NCI-H128 (cell line): Measurements from ENCODE around the gene PAX5.
A peak's percentile ranks its signal among the peaks of the same experiment; 100 is the strongest.
"Not testable (repeated sequence)": the region's sequence is repeated elsewhere in the genome, so short reads cannot be mapped to it uniquely, and the experiment has no call there.

Experiments used
- DNase-seq: peaks from one replicate; lab custom pipeline; 2025; ENCODE audit not compliant: unreplicated experiment; lab: John Stamatoyannopoulos, UW

Gene PAX5

DNA sequence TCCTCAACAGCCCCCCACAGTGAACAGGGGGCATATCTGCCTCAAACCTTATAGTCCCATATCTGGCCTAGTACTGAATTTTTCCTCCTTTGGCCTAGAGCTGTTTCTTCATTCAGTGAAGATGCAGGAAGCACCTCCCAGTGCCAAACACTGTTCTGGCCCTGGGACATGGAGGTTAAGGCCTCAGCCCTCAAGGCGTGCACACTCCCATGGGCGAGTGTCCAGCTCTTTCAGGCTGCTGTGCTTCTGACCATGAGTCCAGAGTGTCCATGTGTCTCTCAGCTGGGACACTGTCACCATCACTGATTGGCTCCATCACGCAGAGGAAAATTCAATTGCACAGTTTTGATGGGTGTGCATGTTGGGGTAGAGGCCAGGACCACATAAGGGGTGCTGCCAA is 151.5 kb downstream of the PAX5 start:
- DNase-seq, result no peak

DNA sequence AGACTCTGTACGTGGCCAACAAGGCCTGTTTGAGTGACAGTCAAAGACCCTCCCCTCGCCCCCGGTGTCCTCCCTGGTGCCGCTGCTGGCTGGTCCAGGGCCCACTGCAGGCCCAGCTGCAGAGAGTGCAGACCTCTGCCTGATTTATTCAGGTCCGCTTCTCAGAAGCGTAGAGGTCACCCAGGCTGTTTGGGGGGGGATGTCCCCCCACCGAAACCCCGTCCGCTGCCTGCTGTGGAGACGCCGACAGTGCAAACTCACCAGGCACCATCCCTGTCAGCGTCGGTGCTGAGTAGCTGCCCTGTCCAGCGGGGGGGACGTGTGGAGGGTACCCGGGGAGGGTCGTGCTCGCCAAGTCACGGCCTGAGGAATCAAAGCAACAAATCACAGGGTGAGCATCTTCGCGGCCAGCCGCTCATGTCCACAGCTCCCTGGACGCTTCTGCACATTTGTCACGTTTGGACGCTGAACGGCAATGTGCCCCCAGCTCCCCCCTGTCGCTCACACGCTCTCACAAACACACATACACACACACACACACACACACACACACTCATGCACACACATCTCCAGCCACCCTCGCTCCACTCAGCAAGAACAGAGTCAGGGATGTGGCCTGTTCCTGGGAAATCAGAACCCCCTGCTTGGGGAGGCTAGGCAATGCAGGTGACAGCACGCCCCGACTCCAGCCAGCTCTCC is 152.2 kb downstream of the PAX5 start:
- no peak for DNase-seq

DNA sequence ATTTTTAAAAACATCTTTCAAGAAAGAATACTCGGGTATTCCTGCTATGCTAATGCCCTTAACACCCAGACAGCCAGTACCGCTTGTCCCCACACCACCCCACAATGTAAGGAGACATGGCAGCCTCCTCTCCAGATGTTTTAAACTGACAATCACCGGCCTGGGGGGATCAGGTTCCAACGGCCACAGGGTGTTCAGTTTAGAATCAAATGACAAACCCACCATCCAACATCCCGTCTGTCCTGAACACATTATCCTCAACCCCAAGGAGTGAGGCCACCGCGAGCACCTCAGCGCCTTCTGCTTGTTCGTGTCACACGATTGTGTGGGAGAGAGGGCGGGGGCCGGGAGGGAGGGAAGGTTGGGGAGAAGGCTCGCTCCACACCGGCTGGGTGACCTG is 152.8 kb downstream of the PAX5 start:
- DNase-seq, result no peak

DNA sequence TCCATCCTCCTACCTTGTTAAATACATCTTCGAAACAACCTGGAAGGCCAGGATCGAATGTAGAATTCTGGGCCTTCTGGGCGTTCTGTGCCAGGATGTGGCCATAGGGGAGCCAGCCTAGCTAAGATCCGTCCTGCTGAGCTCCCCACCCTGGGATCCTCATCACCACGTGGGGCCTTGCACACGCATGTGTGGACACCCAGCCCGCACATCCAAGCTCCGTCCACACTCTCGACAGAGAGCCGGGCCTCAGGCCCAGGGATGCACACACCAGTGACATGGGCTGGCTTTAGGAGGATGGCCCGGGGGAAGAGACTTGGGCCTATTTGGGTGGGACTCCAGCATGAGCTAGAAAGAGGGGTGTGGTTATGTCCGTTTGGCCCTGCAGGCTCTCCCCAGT is 154.0 kb downstream of the PAX5 start:
- DNase-seq, result no peak

DNA sequence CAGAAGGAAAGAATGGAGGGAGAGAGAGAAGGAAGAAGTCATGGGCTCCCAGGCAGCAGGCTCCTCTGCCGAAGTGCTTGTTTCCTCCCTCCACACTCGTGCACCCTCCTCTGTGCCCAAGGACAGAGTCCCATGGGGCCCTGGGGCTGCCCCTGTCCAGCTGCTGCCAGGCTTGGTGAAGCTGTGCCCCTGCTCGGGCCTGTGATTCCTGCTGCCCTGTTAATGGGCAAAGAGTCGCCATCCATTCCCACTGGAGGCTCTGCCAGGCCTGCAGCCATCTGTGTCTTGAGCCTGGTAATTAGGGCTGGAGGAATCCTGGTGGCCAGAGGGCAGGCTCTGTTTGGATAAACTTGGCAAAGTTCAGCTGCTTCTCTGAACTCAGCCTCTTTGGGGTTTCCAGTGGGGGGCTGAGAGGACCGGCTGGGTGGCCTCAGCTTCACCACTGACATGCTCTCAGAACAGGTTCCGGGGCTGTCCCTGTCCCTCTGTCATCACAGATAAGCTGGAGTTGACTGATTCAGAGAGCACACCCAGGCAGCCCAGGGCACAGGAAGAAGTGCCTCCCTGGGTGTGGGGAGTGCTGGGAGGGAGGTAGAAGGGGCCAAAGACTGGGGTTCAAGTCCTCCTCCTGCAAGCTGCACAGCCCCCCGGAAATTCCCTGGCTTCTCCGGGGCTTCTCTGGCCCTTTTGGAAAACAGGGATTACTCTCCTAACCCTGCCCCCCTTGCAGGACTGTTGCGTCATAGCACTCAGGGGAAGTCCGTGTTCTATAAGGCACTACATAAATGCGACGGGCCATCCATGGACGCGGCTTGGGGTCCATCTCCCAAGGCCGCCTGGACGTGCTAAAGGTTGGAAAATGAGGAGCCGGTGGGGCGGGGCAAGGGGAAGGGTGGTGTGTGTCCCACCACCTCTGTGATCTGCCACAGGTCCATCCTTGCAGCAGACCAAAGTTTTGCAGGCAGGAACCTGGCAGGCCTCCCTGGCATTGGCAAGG is 154.8 kb downstream of the PAX5 start:
- DNase-seq, result no peak

DNA sequence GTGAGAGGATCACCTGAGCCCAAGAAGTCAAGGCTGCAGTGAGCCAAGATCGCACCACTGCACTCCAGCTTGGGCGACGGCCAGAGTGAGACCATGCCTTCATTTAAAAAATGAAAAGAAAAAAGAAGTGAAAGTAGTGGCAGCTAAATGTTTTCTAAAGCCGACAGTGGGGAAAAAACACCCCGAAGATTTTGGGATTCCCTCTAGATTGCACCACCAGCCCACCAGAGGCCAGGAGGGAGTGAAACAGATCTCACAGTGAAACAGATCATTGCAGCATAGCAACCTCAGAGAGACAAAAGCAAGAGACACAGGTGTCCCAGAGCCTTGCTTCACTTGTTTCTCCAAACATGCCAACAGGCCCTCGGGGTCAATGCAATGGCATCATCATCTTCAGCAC is 156.8 kb downstream of the PAX5 start:
- DNase-seq, result no peak

DNA sequence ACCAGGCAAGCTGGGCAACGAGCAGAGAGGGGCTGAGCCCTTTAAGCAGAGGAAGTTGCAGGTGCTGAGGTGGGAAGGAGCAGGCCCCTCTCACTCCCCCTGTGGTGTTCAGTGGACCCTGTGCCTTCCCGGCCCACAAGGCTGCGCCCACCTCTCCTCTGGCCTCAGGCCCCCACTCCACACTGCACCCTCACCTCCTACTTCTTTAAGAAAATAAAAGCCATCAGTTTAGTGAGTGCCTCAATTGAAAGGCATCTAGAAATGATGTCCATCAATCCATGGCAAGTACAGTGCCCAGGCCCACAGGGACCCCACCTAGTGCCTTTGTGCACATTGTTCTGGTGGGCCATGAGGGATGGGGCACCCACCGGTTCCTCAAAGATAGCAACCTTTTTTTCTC is 158.0 kb downstream of the PAX5 start:
- no peak for DNase-seq

DNA sequence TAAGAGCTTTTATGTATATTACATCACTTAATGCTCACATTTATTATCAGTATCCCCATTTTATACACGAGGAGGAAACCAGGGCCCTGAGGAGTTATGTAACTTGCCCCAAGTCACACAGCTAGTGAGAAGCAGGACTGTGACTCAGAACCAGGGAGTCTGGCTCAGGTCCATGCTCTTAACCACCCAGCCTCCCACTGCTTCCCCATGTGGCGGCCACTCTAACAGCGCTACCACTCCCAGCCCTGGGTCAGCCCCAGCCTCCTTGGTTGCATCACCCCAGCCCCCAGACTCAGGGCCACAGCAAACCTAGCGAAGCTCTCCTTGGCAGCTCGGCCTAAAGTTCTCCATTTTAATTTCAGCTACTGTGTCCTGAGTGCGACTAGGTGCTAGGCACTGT is 159.1 kb downstream of the PAX5 start:
- no peak for DNase-seq

DNA sequence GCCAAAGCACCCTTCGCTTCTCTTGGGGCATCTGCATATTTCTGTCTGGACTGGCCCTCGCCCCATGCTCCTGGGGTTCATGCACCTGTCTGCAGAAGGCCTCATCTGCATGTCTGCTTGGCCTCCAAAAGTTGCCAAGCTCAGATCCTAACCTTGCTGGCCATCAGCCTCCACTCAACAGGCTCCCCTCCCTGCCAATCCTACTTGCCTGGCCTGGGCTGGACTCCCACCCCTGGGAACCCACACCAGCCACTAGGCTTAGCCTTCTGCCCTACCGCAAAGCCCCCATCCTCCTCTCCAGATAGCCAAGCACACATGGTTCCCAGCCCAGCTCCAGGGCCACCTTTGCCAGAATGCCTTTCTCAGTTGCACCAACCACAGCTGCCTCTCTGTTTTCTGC is 159.8 kb downstream of the PAX5 start:
- DNase-seq, result no peak

DNA sequence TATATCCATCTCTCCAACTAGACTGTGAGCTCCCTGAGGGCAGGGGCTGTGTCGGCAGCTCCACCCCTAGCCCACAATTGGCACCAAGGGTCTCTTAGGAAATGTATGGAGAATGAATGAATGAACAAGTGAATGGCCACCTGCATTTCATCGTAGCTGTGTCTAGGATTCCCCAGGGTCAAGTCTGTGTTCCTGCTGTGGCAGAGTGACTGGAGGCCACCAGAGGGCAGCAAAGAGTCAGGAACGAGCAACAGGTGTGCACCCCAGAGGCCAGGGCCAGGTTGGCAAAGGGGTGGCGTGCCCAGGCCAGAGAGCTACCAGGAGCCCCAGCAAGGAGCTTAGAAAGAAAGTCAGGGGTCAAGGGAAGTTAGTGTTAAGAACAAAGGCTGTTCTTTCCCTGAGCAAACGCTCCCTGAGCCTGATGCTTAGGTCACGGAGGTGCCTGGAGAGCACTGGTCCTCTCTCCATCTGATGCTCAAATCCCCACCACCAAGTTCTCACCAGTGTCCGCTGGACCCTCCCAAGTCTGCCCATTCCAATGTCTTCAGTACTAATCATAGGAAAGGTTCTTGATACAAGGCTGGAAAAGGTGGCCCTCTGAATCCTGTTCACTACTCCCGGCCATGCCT is 160.7 kb downstream of the PAX5 start:
- DNase-seq, result peak; percentile 45

DNA sequence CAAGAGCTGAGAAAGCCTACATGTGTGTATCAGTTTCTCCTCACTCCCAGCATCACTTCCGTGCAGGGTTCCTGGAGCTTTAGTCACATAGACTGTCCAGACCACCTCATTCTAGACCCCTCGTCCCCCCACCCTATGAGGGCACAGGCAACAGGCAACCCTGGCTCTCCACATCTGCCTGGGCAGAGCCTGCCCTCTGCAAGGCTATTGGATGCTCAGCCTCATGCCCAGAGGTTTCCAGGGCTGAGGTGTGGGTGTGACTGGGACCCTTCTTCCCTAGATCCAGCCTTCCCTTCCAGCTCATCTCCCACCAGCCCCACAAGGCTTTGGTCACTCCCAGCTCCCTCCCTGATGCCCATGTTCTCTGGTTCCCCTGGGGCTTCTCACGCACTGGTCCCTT is 161.4 kb downstream of the PAX5 start:
- DNase-seq, result no peak

DNA sequence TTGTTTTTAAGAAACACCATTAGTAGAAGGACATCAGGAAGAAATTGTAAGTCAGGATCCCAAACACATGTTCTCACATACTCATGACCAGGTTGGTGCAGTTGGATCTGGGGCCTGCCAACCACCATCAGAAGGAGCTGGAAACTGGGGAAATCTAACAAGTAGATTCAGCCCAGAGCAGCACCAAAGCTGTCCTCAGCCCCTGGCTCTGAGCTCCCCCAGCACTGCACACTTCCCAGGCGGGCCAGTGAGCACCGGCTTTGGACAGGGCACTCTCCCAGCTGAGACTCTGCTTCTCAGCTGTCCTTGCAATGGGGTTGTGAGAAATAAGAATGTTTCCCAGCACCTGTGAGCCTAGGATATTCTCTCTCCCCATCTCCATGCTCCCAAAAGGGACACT is 162.5 kb downstream of the PAX5 start:
- no peak for DNase-seq

DNA sequence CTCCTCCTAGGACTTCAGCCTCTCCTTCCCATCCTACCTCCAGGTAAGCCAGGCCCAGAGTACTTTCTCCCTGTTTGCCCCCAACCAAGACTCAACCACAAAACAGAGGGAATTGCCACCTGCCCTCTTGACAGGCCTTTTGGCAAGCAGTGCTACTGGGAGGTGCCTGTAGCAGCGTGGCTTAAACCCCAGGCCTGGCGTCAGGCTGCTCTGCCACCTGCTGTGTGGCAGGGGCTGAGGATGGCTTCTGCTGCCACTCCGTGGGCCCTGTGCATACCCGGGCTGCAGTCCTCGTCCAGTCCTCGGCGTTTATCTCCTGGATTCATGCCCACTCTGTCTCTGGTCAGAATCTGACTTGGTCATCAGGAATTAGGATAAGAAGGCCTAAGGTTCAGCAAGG is 163.1 kb downstream of the PAX5 start:
- peak; percentile 81 for DNase-seq

DNA sequence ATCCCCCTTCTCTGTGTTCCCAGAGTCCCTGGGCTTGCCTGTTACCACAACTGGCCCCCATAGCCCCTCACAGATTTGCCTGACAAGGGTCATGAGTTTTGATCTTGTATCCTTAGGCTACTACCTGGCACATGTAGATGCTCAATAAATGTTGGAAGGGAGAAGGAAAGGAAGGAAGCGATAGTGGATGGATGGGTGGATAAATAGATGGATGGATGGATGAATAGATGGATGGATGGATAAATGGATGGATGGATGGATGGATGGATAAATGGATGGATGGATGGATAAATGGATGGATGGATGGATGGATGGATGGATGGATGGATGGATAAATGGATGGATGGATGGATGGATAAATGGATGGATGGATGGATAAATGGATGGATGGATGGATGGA is 164.5 kb downstream of the PAX5 start:
- not testable (repeated sequence) for DNase-seq

DNA sequence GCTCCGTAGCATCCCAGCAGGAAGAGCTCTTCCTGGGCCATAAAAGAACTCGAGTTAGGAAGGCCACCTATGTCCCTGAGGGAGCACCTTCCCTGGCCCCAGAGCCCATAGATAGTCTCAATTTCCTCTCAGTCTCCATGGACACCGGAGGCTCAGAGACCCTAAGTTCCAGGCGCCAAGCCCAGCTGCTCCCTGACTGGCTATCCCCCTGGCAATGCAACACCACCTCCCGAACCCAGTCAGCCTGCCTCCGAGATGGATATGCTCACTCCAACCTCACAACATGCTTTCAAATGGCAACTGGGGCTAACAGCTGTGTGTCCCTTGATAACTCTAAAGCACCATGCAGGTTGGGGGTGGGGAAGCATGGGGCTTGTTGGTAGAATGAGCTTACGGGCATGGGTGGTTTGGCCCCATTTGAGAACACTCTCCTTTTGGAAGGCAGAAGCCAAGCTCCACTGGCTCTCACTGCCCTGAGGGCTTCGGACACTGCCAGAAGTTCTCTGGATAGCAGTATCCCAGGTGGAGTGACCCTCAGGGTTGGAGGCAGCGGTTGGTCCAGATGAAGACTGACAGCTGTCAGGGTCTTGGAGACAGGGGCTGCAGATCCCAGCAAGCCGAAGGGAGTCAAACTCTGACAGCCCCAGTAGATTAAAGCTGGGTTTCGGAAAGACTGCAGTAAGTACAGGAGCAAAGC is 165.3 kb downstream of the PAX5 start:
- DNase-seq, result no peak

DNA sequence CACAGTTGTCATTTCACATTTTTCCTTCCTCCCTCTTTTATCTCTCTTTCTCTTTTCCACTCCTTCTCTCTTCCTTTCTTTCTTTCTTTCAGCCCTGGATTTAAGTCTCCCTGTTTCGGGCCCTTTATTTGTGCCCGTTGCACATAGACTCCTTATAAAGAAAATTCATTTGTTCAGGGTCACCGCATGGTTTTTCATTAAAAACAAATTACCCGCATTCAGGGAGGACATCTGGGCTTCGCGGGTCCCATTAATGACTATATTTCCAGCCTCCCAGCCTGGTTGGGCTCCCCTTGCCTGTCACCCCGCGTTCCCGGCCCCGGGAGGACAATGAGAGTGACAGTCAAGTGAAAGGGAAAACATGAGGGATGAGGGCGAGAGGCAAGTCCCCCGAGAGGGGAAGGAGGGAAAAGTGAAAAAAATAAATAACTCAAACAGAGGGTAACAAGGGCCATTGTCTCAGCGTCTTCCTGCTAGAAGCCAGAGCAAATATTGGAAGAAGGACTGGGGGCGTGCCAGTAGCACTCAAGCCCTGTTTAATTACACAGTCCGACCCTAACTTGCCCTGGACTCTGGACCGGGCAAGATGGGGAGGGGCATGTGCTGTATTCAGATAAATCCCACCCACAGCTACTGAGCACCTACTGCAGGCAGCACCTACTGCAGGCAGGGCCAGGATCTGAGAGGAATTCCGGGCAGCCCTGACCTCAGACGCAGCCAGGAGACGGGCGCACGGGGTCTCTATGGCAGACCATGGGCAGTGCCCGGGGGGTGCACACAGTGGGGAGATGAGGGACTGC is 166.2 kb downstream of the PAX5 start:
- DNase-seq, result no peak

DNA sequence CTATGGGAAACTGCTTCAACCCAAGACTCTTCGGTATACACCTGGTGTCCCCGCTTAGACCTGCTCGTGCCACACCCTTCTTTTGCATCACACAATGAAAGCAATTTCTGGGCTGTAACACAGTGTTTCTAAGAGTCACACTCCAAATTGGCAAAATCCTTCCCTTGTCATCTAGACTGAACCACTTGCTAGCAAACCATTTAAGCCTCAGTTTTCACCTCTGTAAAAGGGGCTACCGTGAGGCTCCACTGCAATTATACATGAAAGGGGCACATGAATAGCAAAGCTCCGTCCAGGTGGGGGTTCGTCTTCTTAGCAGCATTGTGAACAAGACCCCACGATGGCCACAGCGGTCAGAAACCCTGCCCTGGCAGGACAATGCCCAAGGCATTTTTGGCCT is 166.8 kb downstream of the PAX5 start:
- DNase-seq, result no peak

DNA sequence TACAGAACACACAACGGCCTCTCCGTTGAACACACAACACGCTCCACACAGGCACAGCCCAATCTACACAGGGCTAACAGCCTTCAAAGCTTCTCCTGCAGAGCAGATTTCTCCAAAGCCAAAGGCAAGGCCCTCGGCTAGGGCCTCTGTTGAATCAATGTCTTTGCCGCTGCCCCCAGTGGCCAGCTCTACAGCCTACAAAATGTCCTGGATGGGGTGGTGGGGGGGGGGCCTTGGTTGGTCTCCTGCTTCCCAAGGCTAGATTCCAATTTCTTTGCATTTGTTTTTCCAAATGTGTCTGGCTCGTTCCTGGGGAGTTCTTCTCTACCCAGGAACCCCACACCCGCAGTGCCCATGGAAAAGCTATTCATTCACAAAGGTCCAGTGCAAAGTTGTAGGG is 167.2 kb downstream of the PAX5 start:
- no peak for DNase-seq

DNA sequence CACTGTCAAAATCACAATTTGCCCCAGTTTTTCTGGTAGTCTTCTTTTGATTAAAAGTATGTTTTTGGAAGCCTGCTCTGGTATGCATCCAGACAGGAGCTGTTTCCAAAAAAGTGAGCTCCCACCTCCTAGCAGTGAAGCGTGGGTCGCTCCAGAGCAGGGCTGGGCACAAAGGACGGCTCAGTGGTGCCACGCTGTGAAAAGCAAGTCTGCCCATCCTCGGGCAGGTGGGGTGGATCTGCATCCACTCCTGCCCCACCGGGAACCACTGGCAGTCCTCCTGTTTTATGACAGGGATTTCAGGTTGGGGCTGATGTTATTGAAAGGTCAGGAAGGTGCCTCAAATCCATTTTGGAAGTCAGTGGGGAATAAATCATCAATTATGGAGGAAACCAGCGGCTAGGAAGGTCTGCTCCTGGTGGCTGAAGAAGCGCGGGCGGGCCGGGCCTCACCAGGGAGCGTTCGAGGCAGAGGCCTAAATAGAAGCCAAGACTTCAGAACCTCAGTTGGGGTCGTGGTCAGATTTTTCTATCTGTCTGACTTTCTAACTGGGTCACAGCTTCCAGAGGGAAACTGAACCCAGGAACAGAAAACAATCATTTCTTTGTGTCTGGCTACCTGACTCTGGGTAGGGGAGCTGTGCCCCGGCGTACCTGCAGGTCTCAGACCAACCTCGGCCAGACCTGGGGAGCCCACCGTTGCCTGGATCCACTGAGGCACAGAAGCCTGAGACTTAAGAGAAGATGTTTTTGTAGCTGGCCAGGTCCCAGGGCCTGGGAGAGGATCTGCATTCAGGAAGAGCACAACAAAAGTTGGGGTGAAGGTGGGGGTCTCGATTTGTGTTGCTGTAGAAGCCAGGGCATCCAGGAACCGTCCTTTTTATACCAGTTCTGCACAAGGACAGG is 168.1 kb downstream of the PAX5 start:
- DNase-seq, result no peak
